H9 (cell line): ENCODE results near the gene CLUH. TPM values are rescaled to one million over a fixed set of nuclear protein-coding genes. Genes with fewer than 3 reads are reported as not detected.

ENCODE experiments used
- DNase-seq: peaks from one replicate; pipeline ENCODE4 v3.0.0-alpha.2; 2017
- H2AFZ ChIP-seq: one replicate; pipeline ENCODE4 v1.6.1; 2013; ENCODE audit warnings: mild to moderate bottlenecking, low read length, control low read depth, moderate library complexity
- H2AK5ac ChIP-seq: 2 replicates; pipeline ENCODE4 v1.6.1; 2013; ENCODE audit warnings: low read length, control low read depth, mixed read lengths; ENCODE audit not compliant: insufficient read length
- H2BK120ac ChIP-seq: one replicate; pipeline ENCODE4 v1.6.1; 2013; ENCODE audit warnings: low read depth, mild to moderate bottlenecking, low read length, control low read depth, inconsistent platforms; ENCODE audit not compliant: poor library complexity, severe bottlenecking
- H2BK12ac ChIP-seq: 2 replicates; pipeline ENCODE4 v1.6.1; 2013; ENCODE audit warnings: low read length, control low read depth, mixed read lengths, low read depth; ENCODE audit not compliant: insufficient read length
- H2BK15ac ChIP-seq: 2 replicates; pipeline ENCODE4 v1.6.1; 2013; ENCODE audit warnings: low read depth, low read length, control low read depth
- H2BK20ac ChIP-seq: one replicate; pipeline ENCODE4 v1.6.1; 2013; ENCODE audit warnings: low read depth, mild to moderate bottlenecking, low read length, control low read depth, inconsistent platforms; ENCODE audit not compliant: poor library complexity, severe bottlenecking
- H2BK5ac ChIP-seq: 2 replicates; pipeline ENCODE4 v1.6.1; 2013; ENCODE audit warnings: low read length, control low read depth, mixed read lengths; ENCODE audit not compliant: insufficient read length
- H3K14ac ChIP-seq: 2 replicates; pipeline ENCODE4 v1.6.1; 2013; ENCODE audit warnings: low read length, control low read depth; ENCODE audit not compliant: insufficient read depth
- H3K18ac ChIP-seq: 2 replicates; pipeline ENCODE4 v1.6.1; 2013; ENCODE audit warnings: low read depth, mild to moderate bottlenecking, mixed read lengths, low read length, control low read depth; ENCODE audit not compliant: insufficient read length
- H3K23ac ChIP-seq: 2 replicates; pipeline ENCODE4 v1.6.1; 2013; ENCODE audit warnings: low read length, control low read depth, mixed read lengths, low read depth; ENCODE audit not compliant: insufficient read length
- H3K23me2 ChIP-seq: 2 replicates; pipeline ENCODE4 v1.6.1; 2013; ENCODE audit warnings: low read depth, mild to moderate bottlenecking, mixed read lengths, low read length, control low read depth; ENCODE audit not compliant: insufficient read length, poor library complexity, severe bottlenecking
- H3K27ac ChIP-seq: 2 replicates; pipeline ENCODE4 v1.5.1; 2013; ENCODE audit warnings: low read length, control low read depth, mixed read lengths, low read depth; ENCODE audit not compliant: insufficient read length
- H3K27me3 ChIP-seq: 2 replicates; pipeline ENCODE4 v1.6.1; 2013; ENCODE audit warnings: low read length, control low read depth, inconsistent platforms; ENCODE audit not compliant: insufficient read depth
- H3K4ac ChIP-seq: 2 replicates; pipeline ENCODE4 v1.6.1; 2013; ENCODE audit warnings: low read depth, mild to moderate bottlenecking, control low read depth, inconsistent platforms, low read length, moderate library complexity
- H3K4me1 ChIP-seq: 2 replicates; pipeline ENCODE4 v1.6.1; 2013; ENCODE audit warnings: low read length, control low read depth, inconsistent platforms; ENCODE audit not compliant: insufficient read depth
- H3K4me2 ChIP-seq: 2 replicates; pipeline ENCODE4 v1.6.1; 2013; ENCODE audit warnings: low read length, control low read depth, mixed read lengths; ENCODE audit not compliant: insufficient read length, insufficient read depth
- H3K56ac ChIP-seq: 2 replicates; pipeline ENCODE4 v1.6.1; 2013; ENCODE audit warnings: low read depth, mild to moderate bottlenecking, mixed read lengths, low read length, control low read depth; ENCODE audit not compliant: insufficient read length
- H3K79me1 ChIP-seq: 2 replicates; pipeline ENCODE4 v1.6.1; 2013; ENCODE audit warnings: low read depth, mild to moderate bottlenecking, moderate library complexity, low read length, control low read depth, inconsistent platforms; ENCODE audit not compliant: insufficient read depth, poor library complexity, severe bottlenecking
- H3K79me2 ChIP-seq: 2 replicates; pipeline ENCODE4 v1.6.1; 2013; ENCODE audit warnings: low read length, control low read depth, inconsistent platforms; ENCODE audit not compliant: insufficient read depth
- H3K9ac ChIP-seq: 2 replicates; pipeline ENCODE4 v1.6.1; 2013; ENCODE audit warnings: low read length, control low read depth, mixed read lengths; ENCODE audit not compliant: insufficient read length; ENCODE audit errors: extremely low read depth
- H3K9me3 ChIP-seq: one replicate; pipeline ENCODE4 v1.6.1; 2013; ENCODE audit warnings: low read depth, low read length, inconsistent platforms; ENCODE audit not compliant: control insufficient read depth
- H3T11ph ChIP-seq: one replicate; pipeline ENCODE4 v1.6.1; 2013; ENCODE audit warnings: mild to moderate bottlenecking, low read length, control low read depth, inconsistent platforms
- H4K20me1 ChIP-seq: one replicate; pipeline ENCODE4 v1.6.1; 2013; ENCODE audit not compliant: control insufficient read depth, insufficient read length, insufficient read depth
- H4K5ac ChIP-seq: 2 replicates; pipeline ENCODE4 v1.6.1; 2013; ENCODE audit warnings: low read depth, mild to moderate bottlenecking, mixed read lengths, low read length, control low read depth; ENCODE audit not compliant: insufficient read length
- H4K8ac ChIP-seq: replicated peaks from 2 replicates; pipeline ENCODE4 v1.6.1; 2013; ENCODE audit warnings: low read length, control low read depth, mixed read lengths, low read depth; ENCODE audit not compliant: insufficient read length
- H4K91ac ChIP-seq: 2 replicates; pipeline ENCODE4 v1.6.1; 2013; ENCODE audit warnings: low read depth, mild to moderate bottlenecking, moderate library complexity, mixed read lengths, low read length, control low read depth; ENCODE audit not compliant: insufficient read length
- H3K27ac Mint-ChIP-seq, 3 experiments: 2 replicates in 2 of 3; 3 replicates in 1 of 3; pipeline ENCODE4 v1.8.0; 2020 to 2021; ENCODE audit warnings: mixed read lengths in 3 of 3, mild to moderate bottlenecking in 1 of 3, moderate library complexity in 1 of 3
- H3K27me3 Mint-ChIP-seq: 2 replicates; pipeline ENCODE4 v1.8.0; 2021; ENCODE audit warnings: low read depth, mild to moderate bottlenecking, moderate library complexity, mixed read lengths
- H3K36me3 Mint-ChIP-seq, 3 experiments: 2 replicates in 2 of 3; 3 replicates in 1 of 3; pipeline ENCODE4 v1.8.0; 2020 to 2021; ENCODE audit warnings: low read depth in 3 of 3, mixed read lengths in 3 of 3; ENCODE audit not compliant: insufficient read depth in 1 of 3
- H3K4me1 Mint-ChIP-seq, 2 experiments: 2 replicates each; pipeline ENCODE4 v1.8.0; 2020; ENCODE audit warnings: mixed read lengths in 2 of 2
- H3K4me3 Mint-ChIP-seq, 2 experiments: 2 replicates in 1 of 2; 3 replicates in 1 of 2; pipeline ENCODE4 v1.8.0; 2020 to 2021; ENCODE audit warnings: mild to moderate bottlenecking in 2 of 2, mixed read lengths in 2 of 2, moderate library complexity in 1 of 2
- H3K9me3 Mint-ChIP-seq, 2 experiments: 2 replicates in 1 of 2; 3 replicates in 1 of 2; pipeline ENCODE4 v1.8.0; 2020; ENCODE audit warnings: mild to moderate bottlenecking in 2 of 2, mixed read lengths in 2 of 2, moderate library complexity in 1 of 2
- WGBS: extraction: QIAGEN DNeasy Blood & Tissue Kit; methylation state at CpG from one replicate; pipeline ENCODE4 v1.1.7; 2013; ENCODE audit warnings: missing lambda C conversion rate, low lambda C conversion rate, mixed read lengths; ENCODE audit not compliant: insufficient read length; ENCODE audit errors: extremely low coverage; 5-methylcytosine and 5-hydroxymethylcytosine counted together
- total RNA-seq: library from RNA; stranded (reverse); gene quantifications from 2 replicates; pipeline ENCODE4 v1.2.1, GENCODE V29; 2021
- TF ChIP-seq, protein P1 (sequence below): fragments of 200-600 bp; sonication (generic); conservative IDR thresholded peaks from 3 replicates; pipeline ENCODE4 v1.8.0; 2021; ENCODE audit warnings: antibody characterized with exemption, mild to moderate bottlenecking

The CLUH gene
- total RNA-seq, 1 experiment from 2014 or later = 91.3 TPM

DNA sequence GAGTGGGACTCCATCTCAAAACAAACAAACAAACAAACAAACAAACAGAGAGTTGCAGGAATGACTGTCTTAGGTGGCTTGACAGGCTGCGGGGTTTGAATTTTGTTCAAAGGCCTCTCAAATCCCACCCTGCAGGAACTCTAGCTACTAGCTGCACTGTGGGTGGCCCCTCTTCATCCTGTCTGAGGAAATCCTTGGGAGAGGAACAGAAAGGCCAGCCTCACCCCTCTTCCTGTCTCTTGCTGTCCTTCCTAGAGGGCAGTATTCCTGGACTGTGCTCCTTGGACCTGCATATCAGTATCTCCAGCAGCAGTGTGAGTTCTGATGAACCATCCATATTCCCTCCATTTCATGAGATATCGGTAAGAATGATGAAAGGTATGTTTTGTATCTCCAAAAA lies 39.9 kb upstream of the CLUH start:
- H3K56ac ChIP-seq = no peak overlapping the region
- TF ChIP-seq, protein P1, sequence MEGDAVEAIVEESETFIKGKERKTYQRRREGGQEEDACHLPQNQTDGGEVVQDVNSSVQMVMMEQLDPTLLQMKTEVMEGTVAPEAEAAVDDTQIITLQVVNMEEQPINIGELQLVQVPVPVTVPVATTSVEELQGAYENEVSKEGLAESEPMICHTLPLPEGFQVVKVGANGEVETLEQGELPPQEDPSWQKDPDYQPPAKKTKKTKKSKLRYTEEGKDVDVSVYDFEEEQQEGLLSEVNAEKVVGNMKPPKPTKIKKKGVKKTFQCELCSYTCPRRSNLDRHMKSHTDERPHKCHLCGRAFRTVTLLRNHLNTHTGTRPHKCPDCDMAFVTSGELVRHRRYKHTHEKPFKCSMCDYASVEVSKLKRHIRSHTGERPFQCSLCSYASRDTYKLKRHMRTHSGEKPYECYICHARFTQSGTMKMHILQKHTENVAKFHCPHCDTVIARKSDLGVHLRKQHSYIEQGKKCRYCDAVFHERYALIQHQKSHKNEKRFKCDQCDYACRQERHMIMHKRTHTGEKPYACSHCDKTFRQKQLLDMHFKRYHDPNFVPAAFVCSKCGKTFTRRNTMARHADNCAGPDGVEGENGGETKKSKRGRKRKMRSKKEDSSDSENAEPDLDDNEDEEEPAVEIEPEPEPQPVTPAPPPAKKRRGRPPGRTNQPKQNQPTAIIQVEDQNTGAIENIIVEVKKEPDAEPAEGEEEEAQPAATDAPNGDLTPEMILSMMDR = peak; percentile 21; the same call in 1 of the 3 replicates
- H3K4ac ChIP-seq = no peak overlapping the region
- no peaks in the 10 kb centered on the region for H3K79me1 ChIP-seq
- no peaks in the 10 kb centered on the region for H4K20me1 ChIP-seq
- no peak overlapping the region for H2BK5ac ChIP-seq
- no peak overlapping the region for H3K9ac ChIP-seq
- Mint-ChIP-seq H3K36me3 (no peaks in the 10 kb centered on the region), H3K4me1 (peaks cover 12 to 20% of the 10 kb centered on the region in 2 experiments), H3K4me3 (0 out of 5 replicates have a peak overlapping the region, but pooled peaks of 1 of the 2 experiments have one; percentile 17), H3K27me3 (peaks cover 37% of the 10 kb centered on the region), H3K27ac (no peak overlapping the region), H3K9me3 (no peaks in the 10 kb centered on the region)
- no peak overlapping the region for H2BK120ac ChIP-seq
- H2BK12ac ChIP-seq = no peak overlapping the region
- H4K8ac ChIP-seq = no peak overlapping the region
- no peaks in the 10 kb centered on the region for H3K4me1 ChIP-seq
- no peak overlapping the region for H3K27ac ChIP-seq
- H3K14ac ChIP-seq = no peak overlapping the region
- H3K23ac ChIP-seq = no peak overlapping the region
- WGBS = no CpG with 5 or more reads among the region's 2 CpGs
- no peaks in the 10 kb centered on the region for H3K9me3 ChIP-seq
- H3K23me2 ChIP-seq = peaks cover 5% of the 10 kb centered on the region
- no peak overlapping the region for H3K18ac ChIP-seq
- no peaks in the 10 kb centered on the region for H3K79me2 ChIP-seq
- H2BK20ac ChIP-seq = no peak overlapping the region
- no peak overlapping the region for H2AFZ ChIP-seq
- H2BK15ac ChIP-seq = no peak overlapping the region
- H3K4me2 ChIP-seq = peak overlapping the region; percentile 3
- no peak overlapping the region for H4K91ac ChIP-seq
- peak; percentile 67 for DNase-seq
- no peaks in the 10 kb centered on the region for H3K27me3 ChIP-seq
- H2AK5ac ChIP-seq = no peak overlapping the region
- H3T11ph ChIP-seq = no peak overlapping the region
- H4K5ac ChIP-seq = no peak overlapping the region
